ENCODE measurements around the gene UTS2B. TPM values are rescaled to one million over a fixed set of nuclear protein-coding genes. Genes with fewer than 3 reads are reported as not detected.

UTS2B gene
- total and polyA plus RNA-seq, 4 donors, result 0.10 to 2.4 (median 0.31) TPM

DNA sequence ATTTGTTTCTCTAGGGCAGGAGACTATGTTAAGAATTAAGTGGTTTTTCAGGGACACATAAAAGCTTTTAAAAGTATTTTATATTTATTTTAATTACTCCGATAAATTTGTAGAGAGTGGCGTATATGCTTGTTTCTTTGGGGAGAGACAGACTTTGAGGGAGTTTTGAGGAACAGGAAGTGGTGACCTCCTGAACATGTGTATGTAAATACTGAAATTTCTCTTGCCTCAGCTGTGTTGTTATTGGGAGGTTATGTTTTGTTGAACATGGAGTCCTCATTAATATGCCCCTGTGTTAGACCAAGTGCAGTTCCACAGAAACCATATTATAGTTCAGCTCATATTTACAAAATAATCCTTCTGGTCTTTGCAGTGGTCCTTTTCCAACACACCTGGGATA, 41.8 kb upstream of the UTS2B start:
- Histone ChIP-seq H3K36me3 (ENCODE audit: control insufficient read depth in 4 of 4, insufficient read depth in 4 of 4, low read length in 4 of 4) (peaks cover 9 to 20% (median 12%) of the 10 kb centered on the region in 4 donors), H3K4me3 (no peak overlapping the region), H3K27me3 (ENCODE audit: control insufficient read depth in 3 of 3, insufficient read depth in 3 of 3, low read length in 2 of 3) (no peaks in the 10 kb centered on the region), H3K27ac (ENCODE audit: low read depth in 1 of 2, low read length in 1 of 2) (no peak overlapping the region), H3K9me3 (ENCODE audit: control insufficient read depth in 4 of 4, insufficient read depth in 3 of 4, low read length in 3 of 4) (peaks cover 0 to 2% (median 0%) of the 10 kb centered on the region in 4 donors), H3K9ac (ENCODE audit: insufficient read depth in 1 of 2, low read length in 2 of 2) (no peak overlapping the region), H3K4me1 (ENCODE audit: control insufficient read depth in 5 of 5, insufficient read depth in 5 of 5, low read length in 5 of 5) (peaks cover 0 to 33% (median 6%) of the 10 kb centered on the region in 5 donors)
- 70 to 81% methylated on average over 2 of the region's 2 CpGs for WGBS, 2 donors
- ATAC-seq (ENCODE audit: insufficient read depth, low FRiP score) (no peak), DNase-seq (no peak)
- no peak for TF ChIP-seq CTCF (IDR thresholded peaks at IDR 0.05; ENCODE audit: control extremely low read depth, extremely low read depth)

- peak; percentile 71 to 96 (median 94) for DNase-seq
- 73 to 79% methylated on average over 2 of the region's 2 CpGs for WGBS, 2 donors
- no peak overlapping the region for H3K27ac ChIP-seq (ENCODE audit: low read depth in 1 of 2, low read length in 1 of 2)
These were observed 39.3 kb upstream of the UTS2B start for GRCh38 chr3:191369616-191370010.

GRCh38 chr3:191368755-191369615, 38.7 kb upstream of the UTS2B start:
- Histone ChIP-seq H3K4me1 (ENCODE audit: control insufficient read depth in 5 of 5, insufficient read depth in 5 of 5, low read length in 5 of 5) (peaks cover 0 to 18% (median 0%) of the 10 kb centered on the region in 5 donors), H3K36me3 (ENCODE audit: control insufficient read depth in 4 of 4, insufficient read depth in 4 of 4, low read length in 4 of 4) (peaks cover 6 to 15% (median 9%) of the 10 kb centered on the region in 4 donors), H3K27me3 (ENCODE audit: control insufficient read depth in 3 of 3, insufficient read depth in 3 of 3, low read length in 2 of 3) (no peaks in the 10 kb centered on the region), H3K9me3 (ENCODE audit: control insufficient read depth in 4 of 4, insufficient read depth in 3 of 4, low read length in 3 of 4) (no peaks in the 10 kb centered on the region), H3K4me3 (no peak overlapping the region), H3K27ac (ENCODE audit: low read depth in 1 of 2, low read length in 1 of 2) (no peak overlapping the region), H3K9ac (ENCODE audit: insufficient read depth in 1 of 2, low read length in 2 of 2) (no peak overlapping the region)
- DNase-seq (no peak), ATAC-seq (ENCODE audit: insufficient read depth, low FRiP score) (no peak)
- no peak for TF ChIP-seq CTCF (IDR thresholded peaks at IDR 0.05; ENCODE audit: control extremely low read depth, extremely low read depth)
- WGBS, 2 donors, result 86 to 93% methylated on average over 5 of the region's 5 CpGs

More at GRCh38 chr3:191369616-191370010, 39.3 kb upstream of the UTS2B start:
- no peak for TF ChIP-seq CTCF (IDR thresholded peaks at IDR 0.05; ENCODE audit: control extremely low read depth, extremely low read depth)
- Histone ChIP-seq H3K9ac (ENCODE audit: insufficient read depth in 1 of 2, low read length in 2 of 2) (no peak overlapping the region), H3K36me3 (ENCODE audit: control insufficient read depth in 4 of 4, insufficient read depth in 4 of 4, low read length in 4 of 4) (peaks cover 5 to 15% (median 7%) of the 10 kb centered on the region in 4 donors), H3K4me1 (ENCODE audit: control insufficient read depth in 5 of 5, insufficient read depth in 5 of 5, low read length in 5 of 5) (peaks cover 0 to 22% (median 0%) of the 10 kb centered on the region in 5 donors), H3K4me3 (no peak overlapping the region), H3K9me3 (ENCODE audit: control insufficient read depth in 4 of 4, insufficient read depth in 3 of 4, low read length in 3 of 4) (no peaks in the 10 kb centered on the region), H3K27me3 (ENCODE audit: control insufficient read depth in 3 of 3, insufficient read depth in 3 of 3, low read length in 2 of 3) (no peaks in the 10 kb centered on the region)
- no peak for ATAC-seq (ENCODE audit: insufficient read depth, low FRiP score)

Data from lung (tissue), 12 donors.